Measurements from ENCODE around the gene KTN1.

GRCh38 chr14:55724736-55725135, 144.7 kb downstream of the KTN1 start:
- TF ChIP-seq GATA1 (IDR thresholded peaks at IDR 0.05; ENCODE audit: low read depth, low read length) (no peak), POLR2A (IDR thresholded peaks at IDR 0.05; ENCODE audit: low read length) (no peak)
